ENCODE results near the gene IP6K2. TPM values are rescaled to one million over a fixed set of nuclear protein-coding genes. Genes with fewer than 3 reads are reported as not detected.
"Not testable (repeated sequence)": the region's sequence is repeated elsewhere in the genome, so short reads cannot be mapped to it uniquely, and the experiment has no call there.

Gene IP6K2
- total and polyA plus RNA-seq, 7 donors = 39.0 to 142 (median 77.9) TPM

DNA sequence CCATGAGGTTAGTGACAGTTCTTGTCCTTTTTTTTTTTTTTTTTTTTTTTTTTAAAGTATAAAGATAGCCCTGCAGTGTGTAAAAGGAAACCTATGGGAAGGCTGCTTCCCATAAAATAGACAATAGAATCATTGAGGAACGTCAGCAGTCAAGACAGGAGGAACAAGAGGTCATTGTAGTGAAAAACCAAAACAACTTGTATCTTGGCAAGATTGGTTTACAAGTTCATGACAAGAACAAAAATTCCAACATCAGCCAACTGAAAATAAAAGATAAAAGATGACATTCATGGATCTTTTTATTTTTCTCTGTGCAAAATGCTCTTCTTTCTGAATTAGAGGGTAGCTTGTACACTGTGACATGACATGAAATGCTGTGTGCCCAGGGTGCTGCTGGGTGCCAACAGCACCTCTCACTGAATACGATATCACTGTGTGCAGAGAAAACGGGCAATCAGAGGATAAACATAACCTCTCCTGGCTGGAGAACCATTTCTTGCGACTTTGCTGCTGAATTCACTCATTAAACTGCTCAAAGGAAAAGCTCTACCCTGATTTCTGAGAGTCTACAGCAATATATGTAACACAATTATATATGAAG is 30.1 kb upstream of the IP6K2 start:
- Histone ChIP-seq H3K27me3 (no peaks in the 10 kb centered on the region), H3K9me3 (no peaks in the 10 kb centered on the region), H3K4me1 (no peaks in the 10 kb centered on the region), H3K36me3 (peaks cover 8 to 52% (median 18%) of the 10 kb centered on the region in 4 donors), H3K27ac (peak overlapping the region; percentile 8 to 49 (median 46)), H3K4me3 (no peak overlapping the region)
- intact Hi-C loops (cut with DNase I) = no loop called here
- WGBS, 2 donors = 18 to 61% methylated on average over 4 of the region's 4 CpGs
- DNase-seq = no peak
- TF ChIP-seq POLR2AphosphoS5 (IDR thresholded peaks at IDR 0.05) (peak in 1 of 4 donors; percentile 22), POLR2A (IDR thresholded peaks at IDR 0.05) (no peak)

DNA sequence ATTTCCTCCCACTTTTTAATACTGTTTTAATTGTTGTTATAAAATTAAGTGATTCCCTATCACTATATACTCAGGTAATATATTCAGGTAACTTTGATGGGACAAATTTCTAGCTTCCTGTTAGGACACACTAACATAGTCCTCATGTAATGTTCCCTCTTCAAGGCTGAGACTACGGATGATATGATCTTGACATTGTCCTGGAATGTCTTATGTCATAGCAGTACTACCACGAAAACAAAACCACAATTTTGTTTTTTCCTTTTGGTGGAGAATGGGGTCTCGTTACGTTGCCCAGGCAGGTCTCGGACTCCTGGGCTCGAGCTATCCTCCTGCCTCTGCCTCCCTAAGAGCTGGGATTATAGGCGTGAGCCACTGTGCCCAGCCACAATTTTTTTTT is 26.8 kb upstream of the IP6K2 start:
- Histone ChIP-seq H3K4me3 (no peak overlapping the region), H3K27ac (no peak overlapping the region), H3K36me3 (peaks cover 0 to 23% (median 2%) of the 10 kb centered on the region in 4 donors), H3K4me1 (peaks cover 0 to 27% (median 20%) of the 10 kb centered on the region in 4 donors), H3K27me3 (no peaks in the 10 kb centered on the region), H3K9me3 (no peaks in the 10 kb centered on the region)
- TF ChIP-seq, protein P1, sequence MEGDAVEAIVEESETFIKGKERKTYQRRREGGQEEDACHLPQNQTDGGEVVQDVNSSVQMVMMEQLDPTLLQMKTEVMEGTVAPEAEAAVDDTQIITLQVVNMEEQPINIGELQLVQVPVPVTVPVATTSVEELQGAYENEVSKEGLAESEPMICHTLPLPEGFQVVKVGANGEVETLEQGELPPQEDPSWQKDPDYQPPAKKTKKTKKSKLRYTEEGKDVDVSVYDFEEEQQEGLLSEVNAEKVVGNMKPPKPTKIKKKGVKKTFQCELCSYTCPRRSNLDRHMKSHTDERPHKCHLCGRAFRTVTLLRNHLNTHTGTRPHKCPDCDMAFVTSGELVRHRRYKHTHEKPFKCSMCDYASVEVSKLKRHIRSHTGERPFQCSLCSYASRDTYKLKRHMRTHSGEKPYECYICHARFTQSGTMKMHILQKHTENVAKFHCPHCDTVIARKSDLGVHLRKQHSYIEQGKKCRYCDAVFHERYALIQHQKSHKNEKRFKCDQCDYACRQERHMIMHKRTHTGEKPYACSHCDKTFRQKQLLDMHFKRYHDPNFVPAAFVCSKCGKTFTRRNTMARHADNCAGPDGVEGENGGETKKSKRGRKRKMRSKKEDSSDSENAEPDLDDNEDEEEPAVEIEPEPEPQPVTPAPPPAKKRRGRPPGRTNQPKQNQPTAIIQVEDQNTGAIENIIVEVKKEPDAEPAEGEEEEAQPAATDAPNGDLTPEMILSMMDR (IDR thresholded peaks at IDR 0.05) = no peak
- TF ChIP-seq EP300 (IDR thresholded peaks at IDR 0.05) (no peak), POLR2A (IDR thresholded peaks at IDR 0.05) (no peak), POLR2AphosphoS5 (IDR thresholded peaks at IDR 0.05) (no peak)
- WGBS, 2 donors = 89 to 94% methylated on average over 7 of the region's 7 CpGs
- no peak for DNase-seq
- intact Hi-C loops (cut with DNase I) = no loop called here

DNA sequence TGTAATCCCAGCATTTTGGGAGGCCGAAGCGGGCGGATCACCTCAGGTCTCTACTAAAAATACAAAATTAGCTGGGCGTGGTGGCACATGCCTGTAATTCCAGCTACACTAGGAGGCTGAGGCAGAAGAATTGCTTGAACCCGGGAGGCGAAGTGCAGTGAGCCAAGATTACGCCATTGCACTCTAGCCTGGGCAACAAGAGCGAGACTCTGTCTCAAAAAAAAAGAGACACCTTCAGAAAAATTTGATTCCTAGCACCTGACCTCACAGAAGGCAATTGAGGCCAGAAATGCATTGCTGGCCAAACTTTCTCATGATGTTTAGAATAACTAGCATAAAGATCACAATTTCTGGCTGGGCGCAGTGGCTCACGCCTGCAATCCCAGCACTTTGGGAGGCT is 24.2 kb upstream of the IP6K2 start:
- H3K27ac ChIP-seq = peak overlapping the region in 2 of 4 donors; percentile 66 to 69
- 75 to 93% methylated on average over 10 of the region's 10 CpGs for WGBS, 2 donors
- intact Hi-C loops (cut with DNase I) = loop anchor here (2.0 kb wide), 1 partner anchor 56 kb away; the partner anchor contains the start of gene NCKIPSD
- not testable (repeated sequence) for H3K4me3 ChIP-seq, DNase-seq, H3K36me3 ChIP-seq, H3K9me3 ChIP-seq, H3K27me3 ChIP-seq
- peaks cover 0 to 43% (median 30%) of the 10 kb centered on the region in 4 donors for H3K4me1 ChIP-seq

DNA sequence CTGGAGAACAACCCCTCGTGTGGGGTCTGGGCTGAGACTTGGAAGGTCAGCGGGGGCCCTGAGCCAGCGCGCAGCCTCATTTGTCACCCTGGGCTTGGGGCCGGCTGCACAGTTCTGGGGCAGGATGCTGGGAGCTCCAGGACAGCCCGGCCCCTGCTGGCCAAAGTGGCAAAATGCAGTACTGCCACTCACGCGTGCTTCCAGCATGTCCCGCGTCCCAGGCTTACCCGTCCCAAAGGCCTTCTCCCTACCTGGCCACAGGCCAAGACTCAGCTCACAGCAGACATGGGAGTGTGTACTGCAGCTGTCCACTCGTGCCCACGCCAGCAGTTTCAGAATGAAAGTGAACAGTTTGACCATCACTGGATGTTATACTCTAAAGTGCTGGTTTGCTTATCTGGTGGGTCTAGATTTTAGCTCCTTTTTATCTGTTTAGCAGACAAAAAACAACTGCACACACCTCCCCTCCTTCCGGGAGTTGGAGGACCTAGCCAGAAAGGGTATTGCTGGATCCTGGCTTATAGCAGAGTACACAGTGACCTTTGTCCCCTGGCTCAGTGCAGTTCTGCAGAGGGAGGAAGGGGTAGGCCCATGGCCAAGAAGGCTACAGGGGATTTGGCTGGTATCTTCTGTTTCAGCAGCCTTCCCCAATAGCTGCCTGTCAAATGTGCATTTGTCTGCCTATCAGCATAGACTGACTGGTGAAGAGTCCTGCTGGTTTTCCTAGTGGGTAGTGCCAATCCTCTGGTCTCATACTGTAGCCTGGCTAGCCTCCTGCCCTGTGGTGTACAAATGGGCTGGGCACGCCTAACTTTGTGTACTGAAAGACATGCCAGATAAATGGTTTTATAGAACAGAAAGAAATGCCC is 23.2 kb upstream of the IP6K2 start:
- Histone ChIP-seq H3K27me3 (no peaks in the 10 kb centered on the region), H3K9me3 (no peaks in the 10 kb centered on the region), H3K27ac (peak overlapping the region; percentile 58 to 70 (median 68)), H3K4me3 (no peak overlapping the region), H3K4me1 (peaks cover 0 to 43% (median 30%) of the 10 kb centered on the region in 4 donors), H3K36me3 (peaks cover 0 to under 1% (median 0%) of the 10 kb centered on the region in 4 donors)
- peak; percentile 95 for DNase-seq
- 4 to 17% methylated on average over 15 of the region's 15 CpGs for WGBS, 2 donors
- intact Hi-C loops (cut with DNase I) = loop anchor here (2.0 kb wide), 1 partner anchor 55 kb away; the partner anchor contains the start of gene NCKIPSD
- TF ChIP-seq EP300 (IDR thresholded peaks at IDR 0.05) (no peak), POLR2A (IDR thresholded peaks at IDR 0.05) (no peak), POLR2AphosphoS5 (IDR thresholded peaks at IDR 0.05) (peak in 3 of 4 donors; percentile 30 to 48 (median 35))
- TF ChIP-seq, protein P1 (IDR thresholded peaks at IDR 0.05) = peak; percentile 70 to 88 (median 82)

DNA sequence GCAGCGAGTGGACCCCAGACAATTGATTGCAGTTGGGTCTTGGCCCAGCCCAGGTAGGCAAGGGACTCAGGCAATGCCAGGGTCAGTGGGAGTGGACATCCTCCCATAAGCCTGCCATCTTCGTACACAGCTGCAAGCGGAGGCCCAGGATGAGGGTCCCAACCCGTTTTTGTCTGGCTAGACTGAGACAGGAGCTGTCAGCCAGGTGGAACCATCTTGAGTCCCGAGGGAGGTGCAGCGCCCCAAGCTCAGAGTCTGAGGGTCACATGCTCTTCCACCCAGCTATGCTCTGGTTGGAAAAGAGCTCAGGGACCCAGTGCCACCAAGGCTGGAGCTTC is 22.6 kb upstream of the IP6K2 start:
- Histone ChIP-seq H3K4me3 (no peak overlapping the region), H3K36me3 (no peaks in the 10 kb centered on the region), H3K9me3 (no peaks in the 10 kb centered on the region), H3K27me3 (no peaks in the 10 kb centered on the region), H3K4me1 (peaks cover 0 to 43% (median 30%) of the 10 kb centered on the region in 4 donors), H3K27ac (peak overlapping the region; percentile 58 to 70 (median 68))
- intact Hi-C loops (cut with DNase I) = no loop called here
- WGBS, 2 donors = 40 to 58% methylated on average over 6 of the region's 6 CpGs
- DNase-seq = no peak
- TF ChIP-seq, protein P1 (IDR thresholded peaks at IDR 0.05) = no peak
- TF ChIP-seq POLR2A (IDR thresholded peaks at IDR 0.05) = no peak

Data from sigmoid colon (tissue), 7 donors.